SW 1271 (cell line): ENCODE measurements around the gene AGER.
"Not testable (repeated sequence)": the region's sequence is repeated elsewhere in the genome, so short reads cannot be mapped to it uniquely, and the experiment has no call there.

Experiments used
- DNase-seq, 2 experiments: peaks; one replicate each; lab custom pipeline; 2025; lab: John Stamatoyannopoulos, UW

Gene AGER

GRCh38 chr6:32198866-32199265 is 14.8 kb upstream of the AGER start:
- DNase-seq: no peak

- DNase-seq: no peak
Observed at GRCh38 chr6:32198345-32198696, 14.3 kb upstream of the AGER start.

GRCh38 chr6:32196682-32197616 is 12.9 kb upstream of the AGER start:
- peak in 1 of 2 experiments; percentile 55 for DNase-seq

GRCh38 chr6:32195902-32196681 is 12.0 kb upstream of the AGER start:
- DNase-seq: peak; percentile 83 to 94

GRCh38 chr6:32195652-32195901 is 11.5 kb upstream of the AGER start:
- peak; percentile 99 for DNase-seq

GRCh38 chr6:32194825-32195651 is 11.0 kb upstream of the AGER start:
- peak; percentile 44 to 51 for DNase-seq

- no peak for DNase-seq
Observed at GRCh38 chr6:32194388-32194787, 10.3 kb upstream of the AGER start.

- not testable (repeated sequence) for DNase-seq
Observed at GRCh38 chr6:32193096-32193495, 9.0 kb upstream of the AGER start.

- peak in 1 of 2 experiments; percentile 23 for DNase-seq
Observed at GRCh38 chr6:32192608-32193039, 8.6 kb upstream of the AGER start, which contains the start of gene GPSM3. TSS of gene GPSM3 (minus strand) at chr6:32192643. CDS start at chr6:32192513, 130 bp downstream.

GRCh38 chr6:32191696-32192607 is 7.9 kb upstream of the AGER start:
- DNase-seq: no peak

GRCh38 chr6:32190911-32191677 is 7.0 kb upstream of the AGER start:
- DNase-seq: no peak

GRCh38 chr6:32190054-32190851 is 6.2 kb upstream of the AGER start, which contains the start of gene PBX2:
TSS of gene PBX2 (minus strand) at chr6:32190202. CDS start at chr6:32189915, 287 bp downstream.
- DNase-seq: peak; percentile 46 to 89

GRCh38 chr6:32189742-32190053 is 5.6 kb upstream of the AGER start:
- DNase-seq: no peak

GRCh38 chr6:32189069-32189741 is 5.2 kb upstream of the AGER start:
- DNase-seq: no peak

- no peak for DNase-seq
Observed at GRCh38 chr6:32188381-32189068, 4.5 kb upstream of the AGER start.

GRCh38 chr6:32187725-32188380 is 3.8 kb upstream of the AGER start:
- not testable (repeated sequence) for DNase-seq

GRCh38 chr6:32187009-32187709 is 3.1 kb upstream of the AGER start:
- no peak for DNase-seq
